SK-N-MC (cell line): ENCODE measurements around the gene TEDC2.

Experiments used
- DNase-seq: peaks from one replicate; pipeline ENCODE4 v3.0.0-alpha.2; 2011; ENCODE audit warnings: low read depth, low spot score
- H3K27ac ChIP-seq: fragments of 200-600 bp; sonication (generic); 2 replicates; pipeline ENCODE4 v1.5.1; 2016; ENCODE audit warnings: mixed run types
- H3K36me3 ChIP-seq: fragments of 200-600 bp; sonication (generic); 2 replicates; pipeline ENCODE4 v1.6.1; 2017; ENCODE audit warnings: antibody characterized with exemption, low read length, mixed read lengths; ENCODE audit not compliant: insufficient read depth
- H3K4me3 ChIP-seq: fragments of 200-600 bp; sonication (generic); 2 replicates; pipeline ENCODE4 v1.5.1; 2016
- H3K9ac ChIP-seq: fragments of 200-600 bp; sonication (generic); 2 replicates; pipeline ENCODE4 v1.8.0; 2017; ENCODE audit warnings: mixed run types, mixed read lengths; ENCODE audit not compliant: insufficient read length
- H3K9me3 ChIP-seq: fragments of 200-600 bp; sonication (generic); 2 replicates; pipeline ENCODE4 v1.6.1; 2017; ENCODE audit warnings: low read depth, mild to moderate bottlenecking, antibody characterized with exemption, low read length, moderate library complexity, mixed read lengths
- EZH2 ChIP-seq: fragments of 200-600 bp; sonication (generic); IDR thresholded peaks from one replicate; pipeline ENCODE4 v1.6.1; 2017; ENCODE audit warnings: antibody characterized with exemption
- FOXP2 ChIP-seq: optimal IDR thresholded peaks from 2 replicates; pipeline ENCODE3; 2011; ENCODE audit warnings: mild to moderate bottlenecking, moderate library complexity; ENCODE audit not compliant: insufficient read depth; ENCODE audit errors: extremely low read length, control extremely low read depth
- POLR2AphosphoS5 ChIP-seq: IDR thresholded peaks from 2 replicates; pipeline ENCODE4 v1.6.1; 2012; ENCODE audit warnings: mild to moderate bottlenecking, low read depth, low read length, borderline replicate concordance

The TEDC2 gene

DNA sequence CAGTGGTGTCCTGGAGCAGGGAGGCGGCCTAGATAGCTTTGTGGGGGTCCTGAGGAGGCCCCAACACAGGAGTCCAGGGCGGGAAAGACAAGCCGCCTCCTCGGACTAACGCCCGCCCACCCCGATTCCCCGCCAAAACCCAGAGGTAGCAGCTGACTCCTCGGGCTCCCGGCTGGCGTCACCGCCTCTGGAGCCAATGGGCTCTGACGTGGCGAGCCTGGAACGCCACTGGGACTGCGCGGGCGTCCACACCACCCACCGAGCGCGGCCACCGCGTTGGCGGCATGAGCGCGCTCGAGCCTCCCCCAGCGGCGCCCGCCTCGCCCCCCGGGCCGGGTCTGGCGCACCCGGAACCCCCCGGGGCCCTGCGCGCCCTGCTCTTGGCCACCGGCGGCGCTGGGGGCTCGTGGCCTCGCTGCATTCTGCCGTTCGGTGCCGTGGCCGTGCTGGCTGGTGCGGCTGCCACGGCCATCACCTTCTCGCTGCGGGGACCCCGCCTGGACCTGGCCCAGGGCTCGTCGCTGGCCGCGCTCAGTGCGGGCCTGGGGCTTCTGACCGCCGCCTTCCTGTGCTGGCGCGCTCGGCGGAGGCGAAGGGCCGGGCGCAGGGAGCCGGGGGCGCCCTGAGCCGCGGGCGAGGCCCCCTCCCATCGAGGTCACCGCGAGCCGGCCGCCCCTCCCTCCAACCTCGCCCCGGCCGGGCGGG lies 7.8 kb downstream of the TEDC2 start:
- Histone ChIP-seq H3K9ac (peak overlapping the region; percentile 78), H3K27ac (peak overlapping the region; percentile 89), H3K4me3 (peak overlapping the region; percentile 75), H3K36me3 (peaks cover 2% of the 10 kb centered on the region; the same call in 1 of the 2 replicates), H3K9me3 (no peaks in the 10 kb centered on the region)
- no peak for DNase-seq
- TF ChIP-seq EZH2 (no peak), POLR2AphosphoS5 (peak; percentile 40; the same call in 1 of the 2 replicates)

GRCh38 chr16:2468233-2468724 lies 8.4 kb downstream of the TEDC2 start:
- Histone ChIP-seq H3K4me3 (peak overlapping the region; percentile 75), H3K9me3 (no peaks in the 10 kb centered on the region), H3K9ac (peak overlapping the region; percentile 78), H3K27ac (peak overlapping the region; percentile 89), H3K36me3 (no peaks in the 10 kb centered on the region)
- no peak for DNase-seq
- TF ChIP-seq POLR2AphosphoS5 (peak; percentile 31; the same call in 1 of the 2 replicates), FOXP2 (no peak)

GRCh38 chr16:2468725-2469398 lies 9.0 kb downstream of the TEDC2 start:
- H3K27ac ChIP-seq, result peak overlapping the region; percentile 89
- peak overlapping the region; percentile 78 for H3K9ac ChIP-seq
- H3K36me3 ChIP-seq, result no peaks in the 10 kb centered on the region
- no peaks in the 10 kb centered on the region for H3K9me3 ChIP-seq
- peak overlapping the region; percentile 75 for H3K4me3 ChIP-seq
- DNase-seq, result no peak
- TF ChIP-seq FOXP2 (no peak), POLR2AphosphoS5 (no peak; the same call in 1 of the 2 replicates), EZH2 (no peak)

DNA sequence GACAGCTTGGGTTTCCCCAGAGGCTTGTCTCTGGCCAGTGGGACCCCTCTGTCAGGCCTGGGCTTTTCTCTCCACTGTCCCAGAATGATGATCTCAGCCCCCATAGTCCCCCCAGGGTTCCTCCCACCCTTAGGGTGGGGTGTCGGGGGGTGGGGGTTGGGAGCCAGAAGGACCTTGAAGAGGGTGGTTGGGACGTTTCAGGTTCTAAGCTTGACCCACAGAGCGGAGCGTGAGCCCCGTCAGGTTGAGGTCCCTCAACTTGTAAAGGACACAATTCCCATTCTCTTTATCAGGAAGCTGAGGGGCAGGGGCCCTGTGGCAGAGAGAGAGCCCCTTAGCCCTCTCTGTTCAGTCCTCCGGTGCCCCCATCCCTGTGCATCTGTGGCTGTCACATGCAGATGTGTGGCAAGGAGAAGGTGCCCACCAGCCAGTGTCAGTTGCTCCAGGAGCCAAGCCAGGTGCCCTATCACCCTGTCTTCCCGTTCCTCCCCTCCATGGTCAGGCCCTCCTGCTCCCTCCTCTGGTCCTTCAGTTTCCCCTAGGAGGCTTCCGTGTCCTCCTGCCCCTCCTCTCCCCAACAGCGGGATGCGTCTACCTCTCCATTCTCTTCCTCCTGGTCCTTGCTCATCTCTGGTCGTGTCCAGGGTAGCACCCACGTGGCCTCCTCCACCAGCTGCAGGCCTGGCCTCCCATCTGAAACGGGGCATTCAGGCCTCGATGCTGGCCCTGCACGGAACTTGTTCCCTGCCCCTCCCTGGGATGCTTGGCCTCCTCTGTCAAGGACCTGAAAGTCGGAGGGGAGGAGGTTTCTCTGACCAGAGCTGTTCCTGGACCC lies 9.7 kb downstream of the TEDC2 start:
- Histone ChIP-seq H3K27ac (peak overlapping the region; percentile 89), H3K9me3 (no peaks in the 10 kb centered on the region), H3K9ac (peak overlapping the region; percentile 51), H3K36me3 (no peaks in the 10 kb centered on the region), H3K4me3 (peak overlapping the region; percentile 75; the same call in 1 of the 2 replicates)
- TF ChIP-seq FOXP2, result no peak
- peak; percentile 10; the same call in 1 of the 2 replicates for TF ChIP-seq POLR2AphosphoS5
- no peak for DNase-seq

GRCh38 chr16:2470234-2470601 lies 10.3 kb downstream of the TEDC2 start:
- TF ChIP-seq EZH2 (no peak), FOXP2 (no peak), POLR2AphosphoS5 (no peak; the same call in 1 of the 2 replicates)
- Histone ChIP-seq H3K9ac (no peak overlapping the region), H3K27ac (peak overlapping the region; percentile 72; the same call in 1 of the 2 replicates)

GRCh38 chr16:2470603-2471015 lies 10.7 kb downstream of the TEDC2 start:
- Histone ChIP-seq H3K27ac (peak overlapping the region; percentile 72), H3K9ac (no peak overlapping the region), H3K4me3 (peak overlapping the region; percentile 80), H3K36me3 (no peaks in the 10 kb centered on the region), H3K9me3 (no peaks in the 10 kb centered on the region)
- no peak for DNase-seq
- TF ChIP-seq EZH2, result no peak
- TF ChIP-seq FOXP2, result no peak
- TF ChIP-seq POLR2AphosphoS5, result peak; percentile 35; the same call in 1 of the 2 replicates

More at GRCh38 chr16:2470234-2470601, 10.3 kb downstream of the TEDC2 start:
- Histone ChIP-seq H3K4me3 (no peak overlapping the region), H3K36me3 (no peaks in the 10 kb centered on the region), H3K9me3 (no peaks in the 10 kb centered on the region)
- DNase-seq, result no peak

DNA sequence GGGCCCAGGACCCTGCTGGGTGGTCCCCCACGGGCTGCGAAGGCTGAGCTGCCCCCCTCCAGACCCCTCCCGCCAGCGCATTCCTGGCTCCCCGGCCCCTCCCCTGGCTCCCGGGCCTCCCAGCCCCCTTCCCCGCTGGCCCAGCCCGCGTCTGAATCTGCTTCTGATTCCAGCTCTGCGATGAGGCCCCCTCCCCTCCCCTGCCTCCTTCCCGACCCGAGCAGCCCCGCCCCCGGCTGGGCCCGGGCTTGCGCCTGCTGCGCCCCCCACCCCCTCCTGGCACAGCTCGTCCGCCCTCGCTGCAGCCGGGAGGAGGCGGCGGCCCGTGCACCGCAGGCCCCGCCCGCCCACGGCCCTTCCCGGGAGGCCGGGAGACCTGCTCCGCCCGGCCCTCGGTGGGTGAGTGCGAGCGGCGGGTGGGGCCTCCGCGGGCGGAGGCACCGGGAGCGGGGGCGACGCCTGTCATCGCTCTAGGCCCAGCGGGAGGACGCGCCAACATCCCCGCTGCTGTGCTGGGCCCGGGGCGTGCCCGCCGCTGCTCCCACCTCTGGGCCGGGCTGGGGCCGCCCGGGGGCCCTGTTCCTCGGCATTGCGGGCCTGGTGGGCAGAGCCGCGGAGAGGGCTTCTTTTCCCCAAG lies 11.2 kb downstream of the TEDC2 start, which contains the start of gene NTN3:
NTN3 (plus strand) TSS at position 282 of the 637 bp plus-strand sequence. CDS start 405 bp downstream, outside the sequence.
- peak within 1 kb of the TSS; percentile 72 for H3K27ac ChIP-seq
- H3K4me3 ChIP-seq, result peak within 1 kb of the TSS; percentile 80
- H3K9ac ChIP-seq, result peak within 1 kb of the TSS; percentile 68
- no peaks in the 10 kb centered on the region for H3K36me3 ChIP-seq
- no peak for DNase-seq
- TF ChIP-seq POLR2AphosphoS5, result 0 out of 2 replicates have a peak, but pooled peaks have one; percentile 4
- no peak for TF ChIP-seq EZH2
- no peak for TF ChIP-seq FOXP2
- no peaks in the 10 kb centered on the region for H3K9me3 ChIP-seq
